ENCODE measurements around the gene CHIT1. TPM values are rescaled to one million over a fixed set of nuclear protein-coding genes. Genes with fewer than 3 reads are reported as not detected.
A peak's percentile ranks its signal among the peaks of the same experiment; 100 is the strongest.
"Not testable (repeated sequence)": the region's sequence is repeated elsewhere in the genome, so short reads cannot be mapped to it uniquely, and the experiment has no call there.

Gene CHIT1
- total and polyA plus RNA-seq, 3 experiments from 2014 or later: 0.07 TPM; not detected in 2

DNA sequence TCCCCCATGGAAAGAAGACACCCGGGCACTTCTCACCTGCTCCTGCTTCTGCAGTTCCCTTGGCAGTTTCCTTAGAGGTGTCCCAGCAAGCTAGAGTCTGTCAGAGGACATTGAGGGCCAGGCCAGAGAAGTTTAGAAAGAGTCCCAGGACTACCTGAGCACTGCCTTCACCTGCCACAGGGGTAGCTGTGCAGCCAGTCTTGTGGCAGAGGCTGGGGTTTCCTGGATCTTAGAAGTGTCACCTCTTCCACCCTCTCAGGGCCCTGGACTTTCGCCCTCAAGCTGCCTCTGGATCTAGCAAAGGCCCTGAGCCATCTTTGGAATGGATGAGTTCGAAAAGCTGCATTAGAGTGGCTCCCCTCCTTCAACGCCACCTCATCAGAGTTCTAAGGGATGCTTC is 41.0 kb upstream of the CHIT1 start:
- no peak for DNase-seq
- H3K4me1 ChIP-seq (ENCODE audit: insufficient read depth, low read length): peaks cover 54% of the 10 kb centered on the region
- peaks cover 2 to 3% of the 10 kb centered on the region in 2 donors for H3K27me3 Mint-ChIP-seq
- no peaks in the 10 kb centered on the region for H3K36me3 Mint-ChIP-seq
- no peak overlapping the region for H3K4me3 ChIP-seq (ENCODE audit: low read length)
- H3K4me3 Mint-ChIP-seq: peak overlapping the region in 1 of 7 donors; percentile 40
- H3K4me1 Mint-ChIP-seq: peaks cover 23 to 44% (median 36%) of the 10 kb centered on the region in 3 donors
- peak overlapping the region; percentile 56 to 96 (median 88) for H3K27ac Mint-ChIP-seq
- POLR2A ChIA-PET: interaction anchor here (0.7 to 1.2 kb wide), 4 partner anchors 19 to 37 kb away, joined by 3 to 5 read pairs (median 3); no protein-coding TSS in a partner anchor
- no peaks in the 10 kb centered on the region for H3K9me3 Mint-ChIP-seq
- H3K27me3 ChIP-seq (ENCODE audit: insufficient read depth, low read length, poor library complexity, severe bottlenecking): no peaks in the 10 kb centered on the region
- CTCF ChIA-PET: interaction anchor here (1.3 to 30.7 kb wide), 7 partner anchors 16 to 216 kb away, joined by 3 to 775 read pairs (median 126); partner anchors contain the start of gene BTG2
- no peak overlapping the region for H3K27ac ChIP-seq (ENCODE audit: low read depth, low read length)
- H3K9me3 ChIP-seq (ENCODE audit: low read length): no peaks in the 10 kb centered on the region
- no peaks in the 10 kb centered on the region for H3K36me3 ChIP-seq (ENCODE audit: insufficient read depth, low read length)

DNA sequence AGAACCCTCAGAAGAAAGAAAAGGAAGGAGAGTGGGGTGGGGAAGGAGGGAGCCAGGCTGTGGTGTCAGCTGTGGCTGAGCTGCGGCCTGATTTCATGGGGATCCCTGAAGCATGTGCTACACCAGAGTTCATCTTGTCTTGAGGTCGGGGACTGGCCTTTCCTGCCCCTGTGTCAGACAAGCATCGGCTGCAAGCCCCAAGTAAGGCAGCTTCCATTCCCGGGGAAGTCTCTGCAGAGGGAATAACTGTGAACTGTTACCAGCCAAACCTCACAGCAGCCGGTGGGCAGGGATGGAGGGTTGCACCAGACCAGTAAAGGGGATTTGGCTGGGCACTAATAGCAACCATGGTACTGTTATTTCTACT is 40.2 kb upstream of the CHIT1 start:
- no peak overlapping the region for H3K4me3 Mint-ChIP-seq
- Histone ChIP-seq H3K4me1 (ENCODE audit: insufficient read depth, low read length) (peaks cover 54% of the 10 kb centered on the region), H3K27ac (ENCODE audit: low read depth, low read length) (no peak overlapping the region), H3K9me3 (ENCODE audit: low read length) (no peaks in the 10 kb centered on the region), H3K4me3 (ENCODE audit: low read length) (no peak overlapping the region), H3K27me3 (ENCODE audit: insufficient read depth, low read length, poor library complexity, severe bottlenecking) (no peaks in the 10 kb centered on the region), H3K36me3 (ENCODE audit: insufficient read depth, low read length) (no peaks in the 10 kb centered on the region)
- no peak for DNase-seq
- H3K9me3 Mint-ChIP-seq: no peaks in the 10 kb centered on the region
- ChIA-PET CTCF (interaction anchor here (0.7 to 30.7 kb wide), 9 partner anchors 17 to 229 kb away, joined by 3 to 775 read pairs (median 108); partner anchors contain the start of gene BTG2), POLR2A (interaction anchor here (0.6 to 1.0 kb wide), 4 partner anchors 37 to 230 kb away, joined by 3 to 7 read pairs (median 3); no protein-coding TSS in a partner anchor)
- H3K27ac Mint-ChIP-seq: peak overlapping the region in 1 of 8 donors; percentile 14
- H3K36me3 Mint-ChIP-seq: no peaks in the 10 kb centered on the region
- H3K4me1 Mint-ChIP-seq: peaks cover 19 to 38% (median 31%) of the 10 kb centered on the region in 3 donors
- peaks cover 2 to 3% of the 10 kb centered on the region in 2 donors for H3K27me3 Mint-ChIP-seq

GRCh38 chr1:203268901-203269653 is 39.6 kb upstream of the CHIT1 start:
- CTCF ChIA-PET: interaction anchor here (0.7 to 30.7 kb wide), 14 partner anchors 18 to 432 kb away, joined by 3 to 775 read pairs (median 16); partner anchors contain the start of genes ATP2B4 and BTG2
- H3K27me3 Mint-ChIP-seq: peaks cover 2 to 3% of the 10 kb centered on the region in 2 donors
- H3K4me1 Mint-ChIP-seq: peaks cover 19 to 34% (median 31%) of the 10 kb centered on the region in 3 donors

GRCh38 chr1:203267912-203268311 is 38.4 kb upstream of the CHIT1 start:
- Mint-ChIP-seq H3K4me3 (peak overlapping the region; percentile 82 to 93 (median 87)), H3K27ac (peak overlapping the region; percentile 82 to 95 (median 92)), H3K27me3 (peaks cover 2 to 3% of the 10 kb centered on the region in 2 donors), H3K36me3 (no peaks in the 10 kb centered on the region), H3K4me1 (peaks cover 12 to 24% (median 23%) of the 10 kb centered on the region in 3 donors), H3K9me3 (no peaks in the 10 kb centered on the region)
- H3K27me3 ChIP-seq (ENCODE audit: insufficient read depth, low read length, poor library complexity, severe bottlenecking): no peaks in the 10 kb centered on the region
- H3K27ac ChIP-seq (ENCODE audit: low read depth, low read length): no peak overlapping the region
- peak overlapping the region; percentile 83 for H3K4me3 ChIP-seq (ENCODE audit: low read length)
- ChIA-PET POLR2A (interaction anchor here (0.6 to 1.6 kb wide), 4 partner anchors 23 to 220 kb away, joined by 4 to 8 read pairs (median 5); no protein-coding TSS in a partner anchor), CTCF (interaction anchor here (0.6 to 30.7 kb wide), 55 partner anchors 11 to 1119 kb away, joined by 3 to 775 read pairs (median 4); partner anchors contain the start of genes ATP2B4, BTG2, LAX1 and OPTC)
- peaks cover 39% of the 10 kb centered on the region for H3K4me1 ChIP-seq (ENCODE audit: insufficient read depth, low read length)
- H3K36me3 ChIP-seq (ENCODE audit: insufficient read depth, low read length): no peaks in the 10 kb centered on the region
- DNase-seq: no peak
- H3K9me3 ChIP-seq (ENCODE audit: low read length): no peaks in the 10 kb centered on the region

More at GRCh38 chr1:203268901-203269653, 39.6 kb upstream of the CHIT1 start:
- no peak overlapping the region for H3K27ac Mint-ChIP-seq
- H3K4me3 Mint-ChIP-seq: no peak overlapping the region
- no peaks in the 10 kb centered on the region for H3K36me3 Mint-ChIP-seq
- POLR2A ChIA-PET: interaction anchor here (0.6 to 1.0 kb wide), 3 partner anchors 52 to 229 kb away, joined by 3 to 7 read pairs (median 3); no protein-coding TSS in a partner anchor
- peak in 3 of 5 donors; percentile 28 to 76 (median 63) for DNase-seq
- H3K4me1 ChIP-seq (ENCODE audit: insufficient read depth, low read length): peaks cover 50% of the 10 kb centered on the region
- no peaks in the 10 kb centered on the region for H3K27me3 ChIP-seq (ENCODE audit: insufficient read depth, low read length, poor library complexity, severe bottlenecking)
- no peaks in the 10 kb centered on the region for H3K9me3 ChIP-seq (ENCODE audit: low read length)
- no peaks in the 10 kb centered on the region for H3K36me3 ChIP-seq (ENCODE audit: insufficient read depth, low read length)
- H3K9me3 Mint-ChIP-seq: no peaks in the 10 kb centered on the region
- H3K4me3 ChIP-seq (ENCODE audit: low read length): no peak overlapping the region
- no peak overlapping the region for H3K27ac ChIP-seq (ENCODE audit: low read depth, low read length)

DNA sequence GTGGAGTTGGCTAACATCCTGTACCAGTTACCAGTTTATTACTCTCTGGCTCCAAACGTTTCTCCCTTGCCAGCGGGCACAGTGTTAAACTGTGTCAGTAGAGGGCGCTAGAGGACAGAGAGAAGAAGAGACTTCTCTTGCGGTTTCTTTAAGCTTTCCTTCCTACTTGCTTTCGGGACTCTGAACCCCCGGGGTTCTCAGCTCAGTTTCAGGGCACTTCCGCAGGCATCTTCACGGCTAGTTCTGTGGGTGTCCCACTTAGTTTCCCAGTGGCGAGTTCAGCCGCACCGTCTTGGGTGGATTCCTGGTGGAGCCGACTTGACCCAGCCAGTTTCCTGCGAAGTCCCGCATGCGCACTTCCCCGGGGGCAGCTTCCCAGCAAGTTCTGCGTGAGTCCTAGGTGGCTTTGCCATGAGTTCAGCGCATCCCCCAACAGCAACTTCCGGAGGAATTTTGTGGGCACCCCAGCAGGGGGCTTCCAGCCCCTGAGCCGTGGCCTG is 37.9 kb upstream of the CHIT1 start:
- H3K27ac ChIP-seq (ENCODE audit: low read depth, low read length): no peak overlapping the region
- CTCF ChIA-PET: interaction anchor here (0.6 to 30.7 kb wide), 55 partner anchors 10 to 1118 kb away, joined by 3 to 775 read pairs (median 4); partner anchors contain the start of genes ATP2B4, BTG2, LAX1 and OPTC
- no peaks in the 10 kb centered on the region for H3K36me3 ChIP-seq (ENCODE audit: insufficient read depth, low read length)
- H3K4me1 ChIP-seq (ENCODE audit: insufficient read depth, low read length): peaks cover 34% of the 10 kb centered on the region
- peak overlapping the region; percentile 82 to 95 (median 92) for H3K27ac Mint-ChIP-seq
- peak overlapping the region; percentile 83 for H3K4me3 ChIP-seq (ENCODE audit: low read length)
- H3K27me3 Mint-ChIP-seq: peaks cover 2 to 3% of the 10 kb centered on the region in 2 donors
- POLR2A ChIA-PET: interaction anchor here (0.5 to 1.6 kb wide), 6 partner anchors 23 to 1239 kb away, joined by 3 to 8 read pairs (median 4); no protein-coding TSS in a partner anchor
- H3K4me3 Mint-ChIP-seq: peak overlapping the region; percentile 82 to 93 (median 87)
- H3K27me3 ChIP-seq (ENCODE audit: insufficient read depth, low read length, poor library complexity, severe bottlenecking): no peaks in the 10 kb centered on the region
- H3K9me3 ChIP-seq (ENCODE audit: low read length): no peaks in the 10 kb centered on the region
- DNase-seq: peak; percentile 68 to 88 (median 82)
- H3K36me3 Mint-ChIP-seq: no peaks in the 10 kb centered on the region
- H3K4me1 Mint-ChIP-seq: peaks cover 11 to 22% (median 21%) of the 10 kb centered on the region in 3 donors
- H3K9me3 Mint-ChIP-seq: no peaks in the 10 kb centered on the region

- DNase-seq; H3K27me3 Mint-ChIP-seq; H3K9me3 Mint-ChIP-seq; H3K27ac ChIP-seq (ENCODE audit: low read depth, low read length); H3K36me3 Mint-ChIP-seq; H3K4me3 Mint-ChIP-seq; H3K36me3 ChIP-seq (ENCODE audit: insufficient read depth, low read length); H3K9me3 ChIP-seq (ENCODE audit: low read length); H3K27me3 ChIP-seq (ENCODE audit: insufficient read depth, low read length, poor library complexity, severe bottlenecking); H3K4me3 ChIP-seq (ENCODE audit: low read length); H3K27ac Mint-ChIP-seq; POLR2A ChIA-PET: not testable (repeated sequence)
- peaks cover 11 to 17% (median 17%) of the 10 kb centered on the region in 3 donors for H3K4me1 Mint-ChIP-seq
- CTCF ChIA-PET: interaction anchor here (1.0 to 30.7 kb wide), 11 partner anchors 21 to 606 kb away, joined by 3 to 775 read pairs (median 24); partner anchors contain the start of gene OPTC
- peaks cover 29% of the 10 kb centered on the region for H3K4me1 ChIP-seq (ENCODE audit: insufficient read depth, low read length)
Measured at GRCh38 chr1:203266140-203266539, 36.7 kb upstream of the CHIT1 start.

DNA sequence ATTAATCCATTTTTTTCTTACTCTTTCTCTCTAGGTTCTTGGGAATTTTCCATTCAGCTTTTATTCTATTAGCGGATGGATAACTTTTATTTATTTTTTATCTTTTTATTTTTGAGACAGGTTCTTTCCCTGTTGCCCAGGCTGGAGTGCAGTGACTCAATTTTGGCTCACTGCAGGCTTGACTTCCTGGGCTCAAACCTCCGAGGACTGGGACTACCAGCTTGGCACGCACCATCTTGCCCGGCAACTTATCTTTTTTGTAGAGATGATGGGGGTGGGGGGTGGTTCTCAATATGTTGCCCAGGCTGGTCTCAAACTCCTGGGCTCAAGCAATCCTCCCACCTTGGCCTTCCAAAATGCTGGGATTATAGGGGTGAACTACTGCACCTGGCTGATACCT is 36.1 kb upstream of the CHIT1 start:
- CTCF ChIA-PET: interaction anchor here (1.1 to 8.3 kb wide), 5 partner anchors 21 to 238 kb away, joined by 3 to 242 read pairs (median 7); no protein-coding TSS in a partner anchor
- Mint-ChIP-seq H3K36me3 (no peaks in the 10 kb centered on the region), H3K4me1 (peaks cover 7 to 12% (median 11%) of the 10 kb centered on the region in 3 donors), H3K27me3 (peaks cover 3 to 8% of the 10 kb centered on the region in 2 donors), H3K4me3 (no peak overlapping the region), H3K27ac (no peak overlapping the region), H3K9me3 (no peaks in the 10 kb centered on the region)
- POLR2A ChIA-PET: interaction anchor here (0.7 kb wide), 1 partner anchor 90 kb away, joined by 3 read pairs; no protein-coding TSS in a partner anchor
- H3K4me1 ChIP-seq (ENCODE audit: insufficient read depth, low read length): peaks cover 25% of the 10 kb centered on the region
- no peaks in the 10 kb centered on the region for H3K36me3 ChIP-seq (ENCODE audit: insufficient read depth, low read length)
- no peaks in the 10 kb centered on the region for H3K9me3 ChIP-seq (ENCODE audit: low read length)
- H3K4me3 ChIP-seq (ENCODE audit: low read length): no peak overlapping the region
- no peak overlapping the region for H3K27ac ChIP-seq (ENCODE audit: low read depth, low read length)
- DNase-seq: no peak
- H3K27me3 ChIP-seq (ENCODE audit: insufficient read depth, low read length, poor library complexity, severe bottlenecking): no peaks in the 10 kb centered on the region

All from CD8-positive, alpha-beta memory T cell (primary cell).